ENCODE results near the gene AFAP1.

Gene AFAP1

DNA sequence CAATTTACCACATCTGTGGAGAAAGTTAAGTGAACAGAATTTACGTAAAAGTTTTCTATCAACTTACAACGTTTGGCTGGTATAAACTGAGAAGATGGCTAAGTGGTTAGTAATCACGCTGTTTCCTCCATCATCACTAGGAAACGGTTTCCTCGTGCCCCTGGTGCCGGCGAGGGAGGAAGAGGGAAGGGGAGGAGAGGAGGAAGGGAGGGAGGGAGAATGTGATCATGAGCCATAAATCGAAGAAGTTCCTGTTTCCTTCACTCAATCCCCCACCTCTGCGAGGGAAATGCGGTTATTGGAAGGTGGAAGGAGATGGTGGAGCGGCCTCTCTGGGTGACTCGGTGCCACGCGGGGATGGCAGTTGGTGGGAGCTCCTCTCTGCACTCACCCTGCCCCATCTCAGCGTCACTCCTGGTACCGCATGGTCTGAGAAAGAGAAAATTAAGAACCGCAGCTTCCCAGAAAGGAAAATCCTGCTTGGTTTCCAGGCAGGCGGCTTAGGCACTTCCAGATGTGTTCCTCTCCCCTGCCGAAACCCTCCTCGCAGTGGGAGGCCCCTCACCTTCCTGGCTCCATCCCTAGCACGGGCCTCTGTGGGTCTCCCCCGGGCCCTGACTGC lies 216.8 kb downstream of the AFAP1 start:
- Mint-ChIP-seq H3K4me1 (ENCODE audit: low read depth) (peaks cover 1% of the 10 kb centered on the region), H3K36me3 (no peaks in the 10 kb centered on the region), H3K27me3 (peaks cover 1% of the 10 kb centered on the region), H3K4me3 (no peak overlapping the region), H3K9me3 (ENCODE audit: low read depth) (no peaks in the 10 kb centered on the region), H3K27ac (no peak overlapping the region)

DNA sequence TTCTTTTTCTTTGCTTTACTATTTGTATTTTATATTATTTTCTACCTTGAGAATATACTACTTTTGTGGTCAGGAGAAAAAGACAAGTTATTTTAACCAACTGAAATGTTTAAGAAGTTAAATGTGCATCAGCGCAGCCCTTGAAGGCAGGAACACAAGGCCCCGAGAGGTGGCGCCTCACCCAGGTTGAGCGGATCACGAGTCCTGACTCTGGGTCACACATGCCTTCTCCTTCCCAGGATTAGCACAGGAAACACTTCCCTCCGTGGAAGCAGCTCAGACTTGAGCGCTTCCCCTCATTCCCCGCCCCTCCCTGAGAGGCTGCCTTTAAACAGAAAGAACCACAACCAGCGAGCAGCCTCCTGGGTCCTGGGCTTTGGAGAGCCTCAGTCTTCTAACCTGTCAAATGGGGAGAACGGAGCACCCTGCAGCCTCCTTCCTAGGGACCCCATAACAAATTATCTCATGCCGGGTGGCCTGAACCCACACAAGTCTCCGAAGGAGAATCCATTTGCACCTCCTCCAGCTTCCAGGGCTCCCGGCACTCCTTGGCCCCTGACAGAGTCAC lies 217.6 kb downstream of the AFAP1 start:
- H3K27ac Mint-ChIP-seq, result no peak overlapping the region
- no peaks in the 10 kb centered on the region for H3K36me3 Mint-ChIP-seq
- H3K9me3 Mint-ChIP-seq (ENCODE audit: low read depth), result no peaks in the 10 kb centered on the region
- peaks cover 1% of the 10 kb centered on the region for H3K4me1 Mint-ChIP-seq (ENCODE audit: low read depth)
- H3K4me3 Mint-ChIP-seq, result no peak overlapping the region
- H3K27me3 Mint-ChIP-seq, result peaks cover 1% of the 10 kb centered on the region

DNA sequence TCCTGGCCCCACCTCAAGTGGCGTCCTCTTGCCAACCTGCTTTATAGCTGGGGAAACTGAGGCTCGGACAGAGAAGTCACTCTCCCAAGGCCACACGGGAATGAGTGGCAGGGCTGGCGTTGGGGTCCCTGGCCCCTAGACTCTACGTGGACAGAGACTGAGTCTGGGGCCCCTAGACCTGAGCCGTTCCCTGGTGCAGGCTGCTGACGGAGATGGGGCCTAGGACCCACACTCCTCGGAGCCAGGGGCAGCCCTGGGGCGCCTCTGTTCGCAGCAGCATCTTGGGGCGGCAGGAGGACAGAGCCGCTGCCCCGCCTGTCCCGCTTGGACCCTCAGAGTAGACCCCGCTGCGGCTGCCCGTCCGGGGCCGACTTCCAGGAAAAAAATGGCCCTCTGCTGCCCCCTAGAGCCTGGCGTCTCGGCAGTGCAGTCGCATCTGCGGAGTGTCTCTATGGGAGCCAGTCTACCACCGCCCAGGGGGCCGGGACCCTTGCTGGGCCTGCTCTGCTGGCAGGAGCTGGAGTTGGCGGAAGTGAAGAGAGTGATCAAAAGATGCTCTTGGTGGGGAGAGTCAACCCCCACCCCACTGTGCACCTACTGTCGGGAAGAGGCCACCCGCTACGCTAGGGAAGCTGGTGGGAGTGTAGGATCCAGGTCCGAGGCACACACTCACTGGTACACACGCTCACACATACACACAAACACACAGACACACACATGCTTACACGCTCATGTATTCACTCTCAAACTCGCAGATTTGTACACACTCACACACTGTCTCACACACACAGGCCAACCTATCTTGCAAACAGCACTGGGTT lies 220.1 kb downstream of the AFAP1 start:
- Mint-ChIP-seq H3K4me3 (no peak overlapping the region), H3K9me3 (ENCODE audit: low read depth) (no peaks in the 10 kb centered on the region), H3K27me3 (peaks cover 1% of the 10 kb centered on the region), H3K27ac (no peak overlapping the region), H3K36me3 (no peaks in the 10 kb centered on the region), H3K4me1 (ENCODE audit: low read depth) (peaks cover 1% of the 10 kb centered on the region)

DNA sequence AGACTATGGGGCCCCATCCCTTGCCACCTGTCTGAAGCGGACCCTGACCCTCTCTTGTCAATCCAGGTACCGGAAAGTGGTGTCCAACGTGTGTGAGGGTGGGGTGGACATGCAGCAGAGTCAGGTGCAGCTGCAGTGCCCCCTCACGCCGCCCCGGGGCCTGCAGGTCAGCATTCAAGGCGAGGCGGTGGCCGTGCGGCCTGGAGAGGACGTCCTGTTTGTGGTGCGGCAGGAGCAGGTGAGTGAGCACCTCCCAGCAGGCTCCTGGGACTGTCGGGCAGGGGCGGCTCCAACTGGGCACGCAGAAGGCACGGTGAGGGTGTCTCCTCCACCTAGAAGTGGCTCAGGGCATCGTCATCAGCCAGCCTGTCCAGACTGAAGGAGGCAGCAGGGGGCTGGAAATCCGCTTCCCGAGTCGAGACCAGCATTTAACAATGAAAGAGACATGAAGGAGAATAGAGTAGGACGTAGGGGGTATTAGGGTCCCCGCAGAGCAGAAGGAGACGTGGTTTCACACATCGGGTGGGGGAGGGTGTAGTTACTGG lies 221.6 kb downstream of the AFAP1 start:
- no peaks in the 10 kb centered on the region for H3K36me3 Mint-ChIP-seq
- H3K4me3 Mint-ChIP-seq, result no peak overlapping the region
- peaks cover 1% of the 10 kb centered on the region for H3K27me3 Mint-ChIP-seq
- H3K4me1 Mint-ChIP-seq (ENCODE audit: low read depth), result peaks cover 1% of the 10 kb centered on the region
- H3K27ac Mint-ChIP-seq, result no peak overlapping the region
- no peaks in the 10 kb centered on the region for H3K9me3 Mint-ChIP-seq (ENCODE audit: low read depth)

DNA sequence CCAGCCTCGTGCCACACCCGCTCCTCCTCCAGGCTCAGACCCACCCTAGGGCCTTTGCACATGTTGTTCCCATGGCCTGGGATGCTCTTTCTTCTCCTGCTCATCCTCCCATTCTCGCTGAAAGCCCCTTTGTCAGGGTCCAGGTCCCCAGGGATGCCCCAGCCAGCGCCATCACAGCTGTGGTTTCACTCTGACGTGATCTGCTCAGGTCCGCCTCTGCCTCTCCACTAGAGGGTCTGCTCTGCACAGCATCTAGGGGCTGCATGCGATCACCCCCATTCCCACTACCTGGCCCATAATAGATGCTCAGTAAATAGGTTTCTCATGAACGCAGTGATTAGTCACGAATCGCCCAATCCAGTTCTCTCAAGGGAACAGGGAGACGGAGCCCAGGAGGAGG lies 222.5 kb downstream of the AFAP1 start:
- H3K27ac Mint-ChIP-seq, result no peak overlapping the region
- H3K9me3 Mint-ChIP-seq (ENCODE audit: low read depth), result no peaks in the 10 kb centered on the region
- peaks cover 1% of the 10 kb centered on the region for H3K27me3 Mint-ChIP-seq
- H3K36me3 Mint-ChIP-seq, result no peaks in the 10 kb centered on the region
- H3K4me1 Mint-ChIP-seq (ENCODE audit: low read depth), result peaks cover 1% of the 10 kb centered on the region
- no peak overlapping the region for H3K4me3 Mint-ChIP-seq

DNA sequence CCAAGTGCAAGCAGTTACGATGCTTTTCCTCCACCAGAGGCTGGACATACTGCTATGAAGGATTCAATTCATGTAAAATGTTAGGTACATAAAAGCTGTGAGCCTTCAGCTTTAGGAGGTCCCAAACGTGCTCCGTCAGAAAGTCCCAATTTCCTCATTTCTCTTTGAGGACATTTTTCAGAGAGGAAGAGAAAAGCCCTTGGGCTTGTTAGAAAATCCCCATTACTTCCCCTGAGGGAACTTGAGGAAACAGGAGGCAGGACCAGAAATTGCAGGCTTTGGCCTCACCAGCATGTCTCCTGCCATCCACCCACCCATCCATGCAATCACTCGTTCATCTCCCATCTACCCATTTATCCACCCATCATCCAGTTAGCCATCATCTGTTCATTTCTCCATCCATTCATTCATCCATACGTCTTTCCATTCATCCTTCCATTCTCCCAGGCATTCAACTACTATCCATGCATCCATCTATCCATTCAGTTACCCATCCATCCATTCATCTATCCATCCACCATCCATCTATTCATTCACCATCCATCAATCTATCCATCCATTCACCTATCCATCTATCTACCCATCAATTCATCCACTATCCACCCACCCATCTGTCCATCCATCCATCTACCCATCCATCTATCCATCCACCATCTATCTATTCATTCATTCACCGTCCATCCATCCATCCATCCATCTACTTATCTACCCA lies 223.5 kb downstream of the AFAP1 start:
- no peaks in the 10 kb centered on the region for H3K36me3 Mint-ChIP-seq
- H3K4me1 Mint-ChIP-seq (ENCODE audit: low read depth), result peaks cover 1% of the 10 kb centered on the region
- peaks cover 1% of the 10 kb centered on the region for H3K27me3 Mint-ChIP-seq
- no peaks in the 10 kb centered on the region for H3K9me3 Mint-ChIP-seq (ENCODE audit: low read depth)
- no peak overlapping the region for H3K27ac Mint-ChIP-seq
- H3K4me3 Mint-ChIP-seq, result no peak overlapping the region

DNA sequence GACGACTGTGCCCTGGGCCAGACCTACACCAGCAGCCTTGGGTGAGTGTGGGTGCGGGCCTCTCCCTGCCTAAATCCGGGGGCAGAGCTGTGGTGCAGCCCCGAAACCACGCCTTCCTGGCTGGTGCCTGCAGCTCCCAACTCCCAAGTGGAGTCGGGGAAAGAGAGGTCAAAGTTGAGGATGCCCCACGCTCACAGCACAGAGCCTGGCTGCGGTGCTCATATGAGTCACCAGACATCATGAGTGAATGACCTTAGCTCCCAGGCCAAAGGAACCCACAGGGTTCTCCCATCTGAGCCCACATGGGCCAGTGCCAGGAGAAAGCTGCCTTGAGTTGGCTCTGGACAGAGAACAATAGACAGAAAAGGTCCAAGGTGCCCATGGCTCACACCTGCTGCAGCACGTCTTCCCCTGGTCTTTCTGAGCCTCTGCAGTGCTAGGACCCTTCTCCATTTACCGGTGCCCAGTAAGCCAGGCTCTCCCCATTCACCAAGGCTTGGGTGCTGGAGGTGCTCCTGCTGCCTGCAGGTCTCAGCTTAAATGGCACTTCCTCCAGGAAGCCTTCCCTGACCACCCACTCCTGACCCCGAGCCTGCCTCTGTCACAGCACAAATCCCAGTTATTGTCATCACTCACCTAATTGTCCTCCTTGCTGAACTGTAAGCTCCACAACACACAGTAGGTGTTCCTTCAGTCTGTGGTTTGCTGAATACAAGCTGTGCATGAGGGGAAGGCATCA lies 224.2 kb downstream of the AFAP1 start:
- Mint-ChIP-seq H3K4me1 (ENCODE audit: low read depth) (peaks cover 1% of the 10 kb centered on the region), H3K27me3 (peaks cover 1% of the 10 kb centered on the region), H3K27ac (no peak overlapping the region), H3K9me3 (ENCODE audit: low read depth) (no peaks in the 10 kb centered on the region), H3K36me3 (no peaks in the 10 kb centered on the region), H3K4me3 (no peak overlapping the region)

DNA sequence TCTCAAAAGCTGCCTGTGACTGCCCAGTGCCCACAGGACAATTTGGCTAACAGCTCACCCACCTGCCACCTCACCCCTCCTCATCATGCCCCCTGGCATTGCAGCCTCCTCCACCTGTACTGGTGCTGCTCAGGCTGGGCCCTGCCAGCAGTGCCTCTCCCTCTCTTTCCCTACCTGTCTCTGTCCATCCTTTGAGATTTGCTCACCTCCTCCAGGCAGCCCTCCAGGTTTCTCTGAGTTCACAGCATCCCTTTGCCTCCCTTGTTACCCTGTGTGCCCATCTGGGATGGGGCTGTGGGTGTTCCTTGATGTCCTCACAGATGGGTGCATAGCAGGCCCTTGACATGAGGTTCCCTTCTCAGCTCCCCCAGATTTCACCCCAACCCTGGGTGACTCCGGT lies 224.9 kb downstream of the AFAP1 start:
- Mint-ChIP-seq H3K4me3 (no peak overlapping the region), H3K27ac (no peak overlapping the region), H3K36me3 (no peaks in the 10 kb centered on the region), H3K27me3 (peaks cover 1% of the 10 kb centered on the region), H3K4me1 (ENCODE audit: low read depth) (no peaks in the 10 kb centered on the region), H3K9me3 (ENCODE audit: low read depth) (no peaks in the 10 kb centered on the region)

DNA sequence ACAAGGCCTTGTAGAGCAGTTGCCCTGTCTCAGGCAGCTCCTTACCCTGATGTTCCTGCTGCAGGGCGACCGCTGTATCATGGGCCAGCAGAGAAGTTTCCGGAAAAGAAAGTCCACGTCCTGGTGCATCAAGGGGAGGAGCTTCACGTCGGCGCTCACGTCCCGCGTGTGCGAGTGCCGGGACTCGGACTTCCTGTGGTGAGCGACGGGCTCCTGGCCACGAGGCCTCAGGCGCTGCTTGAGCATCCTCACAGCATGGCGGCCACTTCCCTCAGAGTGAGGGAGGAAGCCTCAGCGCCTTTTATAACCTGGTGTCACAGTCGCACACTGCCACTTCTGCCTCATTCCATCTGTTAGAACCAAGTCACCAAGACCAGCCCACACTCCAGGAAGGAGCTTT lies 225.5 kb downstream of the AFAP1 start:
- H3K27ac Mint-ChIP-seq, result no peak overlapping the region
- H3K4me3 Mint-ChIP-seq, result no peak overlapping the region
- H3K4me1 Mint-ChIP-seq (ENCODE audit: low read depth), result no peaks in the 10 kb centered on the region
- no peaks in the 10 kb centered on the region for H3K36me3 Mint-ChIP-seq
- H3K27me3 Mint-ChIP-seq, result peaks cover 1% of the 10 kb centered on the region
- H3K9me3 Mint-ChIP-seq (ENCODE audit: low read depth), result no peaks in the 10 kb centered on the region

DNA sequence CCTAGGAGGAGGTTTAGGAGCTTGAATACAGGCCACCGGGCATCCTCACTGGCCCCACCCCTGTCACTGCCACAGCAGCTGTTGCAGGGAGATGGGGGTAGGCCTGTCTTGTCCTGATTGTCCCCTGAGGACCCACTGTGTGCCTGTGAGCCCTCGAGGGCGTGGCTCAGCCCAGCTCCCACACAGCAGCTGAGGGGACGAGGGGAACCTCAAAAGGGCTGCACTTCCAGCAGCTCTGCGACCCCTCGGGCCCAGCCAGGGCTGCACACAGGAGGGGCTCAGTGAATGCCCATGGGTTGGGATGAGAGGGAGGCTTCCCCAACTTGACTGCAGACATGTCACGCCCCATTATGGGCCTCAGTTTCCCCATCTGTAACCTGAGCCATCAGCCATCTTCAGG lies 225.9 kb downstream of the AFAP1 start:
- Mint-ChIP-seq H3K4me1 (ENCODE audit: low read depth) (no peaks in the 10 kb centered on the region), H3K27ac (no peak overlapping the region), H3K27me3 (peaks cover 1% of the 10 kb centered on the region), H3K9me3 (ENCODE audit: low read depth) (no peaks in the 10 kb centered on the region), H3K36me3 (no peaks in the 10 kb centered on the region), H3K4me3 (no peak overlapping the region)

DNA sequence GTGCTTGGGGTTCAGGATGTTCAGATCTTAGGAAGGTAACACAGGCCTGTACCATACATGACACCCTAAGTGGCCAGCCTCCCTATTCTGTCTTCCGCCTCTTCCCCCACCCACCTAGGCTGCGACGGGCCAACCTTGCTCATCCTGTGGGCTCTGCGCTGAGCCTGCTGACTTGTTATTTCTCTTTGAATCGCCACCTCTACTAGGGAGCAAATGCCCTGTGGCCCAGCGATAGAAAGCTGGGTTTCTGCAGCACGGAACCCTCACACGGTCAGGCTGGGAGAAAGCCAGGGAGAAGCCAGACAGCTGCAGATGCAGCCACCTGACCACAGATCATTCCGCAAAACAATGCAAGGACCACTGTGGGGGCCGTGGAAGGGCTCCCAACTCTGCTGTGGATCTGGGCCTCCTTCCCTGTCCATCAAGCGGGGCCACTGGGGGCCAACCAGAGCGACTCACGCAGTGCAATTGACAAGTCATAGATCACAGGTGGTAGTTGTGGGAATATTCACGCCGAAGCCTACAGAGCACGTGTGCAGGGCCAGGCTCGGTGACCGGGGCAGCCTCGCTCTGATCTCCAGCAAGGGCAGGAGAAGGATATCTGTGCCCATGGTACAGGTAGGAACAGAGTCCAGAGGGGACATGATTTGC lies 227.5 kb downstream of the AFAP1 start:
- H3K4me1 Mint-ChIP-seq (ENCODE audit: low read depth), result no peaks in the 10 kb centered on the region
- no peaks in the 10 kb centered on the region for H3K27me3 Mint-ChIP-seq
- H3K27ac Mint-ChIP-seq, result no peak overlapping the region
- no peaks in the 10 kb centered on the region for H3K9me3 Mint-ChIP-seq (ENCODE audit: low read depth)
- no peak overlapping the region for H3K4me3 Mint-ChIP-seq
- H3K36me3 Mint-ChIP-seq, result no peaks in the 10 kb centered on the region

DNA sequence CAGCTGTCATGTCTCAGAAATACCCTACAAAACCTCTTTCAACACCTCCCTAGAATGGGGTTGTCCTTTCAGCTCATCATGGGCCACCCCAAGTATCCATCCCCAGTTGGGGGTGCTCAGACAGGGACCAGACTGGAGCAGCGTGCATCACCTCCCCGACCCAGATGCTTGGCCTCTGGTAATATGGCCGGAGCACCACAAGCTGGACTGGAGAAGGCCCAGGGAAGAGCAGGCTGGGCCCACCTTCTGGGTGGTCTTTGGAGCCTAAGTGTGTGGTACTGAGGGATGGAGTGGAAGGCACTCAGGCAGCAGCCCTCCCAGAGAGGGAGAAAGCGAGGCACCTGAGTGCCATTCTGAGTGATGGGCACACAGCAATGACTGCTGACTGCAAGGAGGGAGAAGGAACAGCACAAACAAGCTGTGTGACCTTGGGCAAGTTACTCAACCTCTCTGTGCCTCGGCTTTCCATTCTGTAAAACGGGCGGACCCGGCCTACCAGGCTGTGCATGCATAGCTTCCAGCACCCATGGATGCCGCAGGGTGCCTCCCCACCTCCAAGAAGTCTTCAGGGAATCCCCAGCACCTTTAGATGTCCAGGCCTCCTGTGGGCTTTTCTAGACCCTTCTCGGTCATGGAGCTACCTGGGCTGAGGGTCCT lies 228.2 kb downstream of the AFAP1 start:
- Mint-ChIP-seq H3K4me3 (no peak overlapping the region), H3K27ac (no peak overlapping the region), H3K27me3 (no peaks in the 10 kb centered on the region), H3K36me3 (no peaks in the 10 kb centered on the region), H3K4me1 (ENCODE audit: low read depth) (no peaks in the 10 kb centered on the region), H3K9me3 (ENCODE audit: low read depth) (no peaks in the 10 kb centered on the region)

DNA sequence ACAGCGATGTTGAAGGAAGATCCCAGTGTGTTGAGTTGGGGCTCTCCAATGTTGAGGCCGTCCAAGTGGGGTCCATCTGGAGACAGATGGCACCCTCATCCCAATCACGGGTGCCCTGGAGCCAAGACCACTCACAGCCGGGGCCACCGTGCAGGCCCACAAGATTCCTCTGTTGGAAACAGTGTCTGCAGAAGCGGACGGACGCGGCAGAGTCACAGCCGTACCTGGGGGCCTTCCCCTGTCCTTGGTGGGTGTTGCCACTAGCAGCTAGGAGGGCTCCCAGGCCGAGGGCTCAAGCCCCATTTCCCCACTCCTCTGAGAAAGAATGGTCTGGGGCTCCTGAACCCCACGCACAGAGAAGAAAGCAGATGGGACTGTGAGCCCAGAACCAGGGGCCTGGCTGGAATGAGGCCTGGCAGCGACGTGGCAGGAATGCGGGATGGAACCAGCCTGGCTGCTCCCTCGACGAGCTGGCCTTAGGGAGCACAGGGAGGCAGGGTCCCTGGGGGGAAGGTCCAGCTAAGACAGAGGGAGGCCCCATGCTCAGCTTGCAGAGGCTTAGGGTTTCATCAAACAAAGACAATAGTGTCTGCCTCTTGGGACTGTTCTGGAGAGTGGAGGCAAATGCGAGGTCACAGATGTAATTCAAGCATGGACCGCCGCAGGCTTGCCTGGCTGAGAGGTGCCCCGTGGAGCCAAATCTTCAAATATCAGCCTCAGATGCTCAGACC lies 228.9 kb downstream of the AFAP1 start:
- Mint-ChIP-seq H3K36me3 (no peaks in the 10 kb centered on the region), H3K9me3 (ENCODE audit: low read depth) (no peaks in the 10 kb centered on the region), H3K27ac (no peak overlapping the region), H3K4me1 (ENCODE audit: low read depth) (no peaks in the 10 kb centered on the region), H3K27me3 (no peaks in the 10 kb centered on the region), H3K4me3 (no peak overlapping the region)

Data from activated naive CD8-positive, alpha-beta T cell (primary cell).